Ishikawa (cell line): ENCODE results near the gene ITIH3.

ENCODE experiments used
- CEBPB ChIP-seq: IDR thresholded peaks from 2 replicates; pipeline ENCODE4 v1.6.1; 2012
- CREB1 ChIP-seq: IDR thresholded peaks from 2 replicates; pipeline ENCODE4 v1.6.1; 2012; ENCODE audit warnings: low read depth
- EP300 ChIP-seq: IDR thresholded peaks from 2 replicates; pipeline ENCODE4 v1.6.1; 2012; ENCODE audit warnings: borderline replicate concordance
- FOXM1 ChIP-seq: IDR thresholded peaks from 2 replicates; pipeline ENCODE4 v1.6.1; 2012; ENCODE audit warnings: low read depth, borderline replicate concordance
- MAX ChIP-seq: IDR thresholded peaks from 2 replicates; pipeline ENCODE4 v1.6.1; 2012
- RAD21 ChIP-seq: IDR thresholded peaks from 2 replicates; pipeline ENCODE4 v1.6.1; 2012; ENCODE audit warnings: low read depth
- REST ChIP-seq: IDR thresholded peaks from 2 replicates; pipeline ENCODE4 v1.6.1; 2012; ENCODE audit warnings: low read depth, mild to moderate bottlenecking

GRCh38 chr3:52817860-52818259 lies 23.3 kb downstream of the ITIH3 start:
- TF ChIP-seq MAX (no peak), EP300 (no peak), CEBPB (no peak), RAD21 (no peak), FOXM1 (no peak), REST (no peak), CREB1 (no peak)
